GM21529 (cell line): ENCODE results near the gene ANO9.
"Not testable (repeated sequence)": the region's sequence is repeated elsewhere in the genome, so short reads cannot be mapped to it uniquely, and the experiment has no call there.

ENCODE experiments used
- ATAC-seq: cut with Tn5 transposase; IDR thresholded peaks from one replicate; pipeline ENCODE4 v1.9.1; 2021; ENCODE audit not compliant: unreplicated experiment

Gene ANO9

GRCh38 chr11:437228-437870, 4.5 kb downstream of the ANO9 start:
- no peak for ATAC-seq

GRCh38 chr11:434999-435740, 6.6 kb downstream of the ANO9 start:
- ATAC-seq = not testable (repeated sequence)

- ATAC-seq = no peak
These were observed 7.3 kb downstream of the ANO9 start for GRCh38 chr11:434496-434895.

- no peak for ATAC-seq
These were observed 8.2 kb downstream of the ANO9 start for GRCh38 chr11:433641-434040.

- ATAC-seq = no peak
These were observed 8.7 kb downstream of the ANO9 start for GRCh38 chr11:433111-433510.

- no peak for ATAC-seq
These were observed 9.2 kb downstream of the ANO9 start for GRCh38 chr11:432501-433100.

- ATAC-seq = no peak
These were observed 9.9 kb downstream of the ANO9 start for GRCh38 chr11:431921-432320.

GRCh38 chr11:429931-430456, 11.8 kb downstream of the ANO9 start:
- no peak for ATAC-seq

- ATAC-seq = no peak
These were observed 12.4 kb downstream of the ANO9 start for GRCh38 chr11:429391-429790.

- no peak for ATAC-seq
These were observed 13.5 kb downstream of the ANO9 start for GRCh38 chr11:428295-428694.

- ATAC-seq = no peak
These were observed 15.0 kb downstream of the ANO9 start for GRCh38 chr11:426851-427250.

- no peak for ATAC-seq
These were observed 16.5 kb downstream of the ANO9 start for GRCh38 chr11:425301-425700.

GRCh38 chr11:424766-425165, 17.0 kb downstream of the ANO9 start:
- not testable (repeated sequence) for ATAC-seq

- ATAC-seq = no peak
These were observed 17.6 kb downstream of the ANO9 start for GRCh38 chr11:424232-424631.

GRCh38 chr11:422249-422656, 19.6 kb downstream of the ANO9 start:
- ATAC-seq = no peak

- no peak for ATAC-seq
These were observed 20.9 kb downstream of the ANO9 start for GRCh38 chr11:420911-421321.

GRCh38 chr11:420054-420910, 21.5 kb downstream of the ANO9 start:
- no peak for ATAC-seq

GRCh38 chr11:419248-420005, 22.4 kb downstream of the ANO9 start:
- no peak for ATAC-seq

- ATAC-seq = no peak
These were observed 23.2 kb downstream of the ANO9 start for GRCh38 chr11:418343-419247.
